ENCODE measurements around the gene EYA2.
"Not testable (repeated sequence)": the region's sequence is repeated elsewhere in the genome, so short reads cannot be mapped to it uniquely, and the experiment has no call there.

EYA2 gene, protein sequence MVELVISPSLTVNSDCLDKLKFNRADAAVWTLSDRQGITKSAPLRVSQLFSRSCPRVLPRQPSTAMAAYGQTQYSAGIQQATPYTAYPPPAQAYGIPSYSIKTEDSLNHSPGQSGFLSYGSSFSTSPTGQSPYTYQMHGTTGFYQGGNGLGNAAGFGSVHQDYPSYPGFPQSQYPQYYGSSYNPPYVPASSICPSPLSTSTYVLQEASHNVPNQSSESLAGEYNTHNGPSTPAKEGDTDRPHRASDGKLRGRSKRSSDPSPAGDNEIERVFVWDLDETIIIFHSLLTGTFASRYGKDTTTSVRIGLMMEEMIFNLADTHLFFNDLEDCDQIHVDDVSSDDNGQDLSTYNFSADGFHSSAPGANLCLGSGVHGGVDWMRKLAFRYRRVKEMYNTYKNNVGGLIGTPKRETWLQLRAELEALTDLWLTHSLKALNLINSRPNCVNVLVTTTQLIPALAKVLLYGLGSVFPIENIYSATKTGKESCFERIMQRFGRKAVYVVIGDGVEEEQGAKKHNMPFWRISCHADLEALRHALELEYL

DNA sequence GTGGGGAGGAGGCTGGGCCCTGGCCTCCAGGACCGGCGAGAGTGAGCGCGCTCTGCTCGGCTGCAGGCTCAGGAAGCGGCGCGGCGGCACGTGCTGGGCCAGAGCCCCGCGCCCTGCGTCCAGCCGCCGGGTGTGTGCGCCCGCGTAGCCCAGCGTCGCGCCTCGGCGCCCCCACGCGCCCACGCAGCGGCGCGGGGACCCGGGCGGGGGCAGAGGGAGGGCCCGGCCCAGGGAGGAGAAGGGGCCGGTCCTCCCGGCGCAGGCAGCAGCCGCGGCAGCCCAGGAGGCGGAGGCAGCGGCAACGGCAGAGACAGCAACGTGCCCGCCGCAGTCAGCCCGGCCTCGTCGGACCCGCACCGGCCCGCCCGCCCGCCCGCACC is at the start of gene EYA2:
EYA2 (plus strand) TSS at position 265 of the 380 bp plus-strand sequence. CDS start 95,168 bp downstream, outside the sequence.
- FAIRE-seq (peak; percentile 66), DNase-seq (ENCODE audit: low spot score) (peak; percentile 62)

DNA sequence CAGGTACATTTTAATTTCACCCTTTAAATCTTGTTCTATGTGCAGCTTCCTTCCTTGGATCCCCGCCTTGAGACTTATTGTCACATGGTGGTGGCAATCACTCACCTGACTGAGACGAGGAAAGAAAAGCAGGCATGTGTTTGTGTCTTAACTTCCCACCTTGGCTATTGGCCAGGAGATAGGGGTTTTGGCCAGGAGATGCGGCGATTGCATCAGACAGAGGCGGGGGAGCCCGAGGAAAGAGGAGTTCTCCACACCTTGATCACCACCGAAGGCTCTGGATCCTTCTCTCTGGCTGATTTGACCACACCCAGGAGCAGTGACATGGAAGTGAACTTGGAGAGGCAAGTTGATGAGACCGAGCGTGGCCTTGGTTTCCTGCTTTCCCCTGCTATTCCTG is 49.7 kb upstream of the EYA2 start:
- no peak for DNase-seq (ENCODE audit: low spot score)
- FAIRE-seq = no peak

DNA sequence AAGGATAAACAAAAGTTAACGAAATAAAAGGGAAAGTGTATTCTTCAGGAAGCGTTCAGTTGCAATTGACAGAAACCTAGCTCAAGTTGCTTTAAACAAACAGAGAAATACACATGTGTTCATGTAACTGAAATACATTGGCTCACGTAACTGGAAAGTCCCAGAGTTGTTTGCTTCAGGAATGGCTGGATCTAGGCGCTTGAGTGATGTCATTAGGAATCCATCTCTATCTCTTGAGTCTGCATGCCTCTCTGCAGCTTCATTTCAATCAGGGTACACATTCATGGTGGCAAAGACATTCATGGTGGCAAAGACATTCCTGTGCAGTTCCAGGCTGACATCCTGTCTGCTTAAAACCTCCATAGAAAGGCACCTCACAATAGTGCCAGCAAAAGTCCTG is 45.4 kb upstream of the EYA2 start:
- no peak for FAIRE-seq
- DNase-seq (ENCODE audit: low spot score) = no peak

DNA sequence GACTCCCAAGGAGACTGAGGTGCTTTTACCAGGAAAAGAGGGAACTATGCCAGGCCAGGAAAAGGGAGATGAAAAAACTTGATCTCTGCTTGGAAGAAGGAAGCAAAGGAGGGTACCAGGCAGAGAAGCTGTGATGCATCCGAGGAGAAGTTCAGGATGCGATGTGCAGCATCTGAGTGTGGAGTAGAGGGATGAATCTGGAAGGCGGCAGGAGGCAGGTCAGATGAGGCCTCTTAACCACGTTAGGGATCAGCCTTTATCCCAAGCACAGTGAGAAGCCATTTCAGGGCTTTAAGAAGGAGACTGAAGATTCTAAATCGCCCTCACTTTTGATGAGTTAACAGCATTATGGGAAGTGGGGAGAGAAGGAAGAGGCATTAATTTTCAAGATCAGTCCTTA is 44.9 kb upstream of the EYA2 start:
- DNase-seq (ENCODE audit: low spot score) (no peak), FAIRE-seq (no peak)

DNA sequence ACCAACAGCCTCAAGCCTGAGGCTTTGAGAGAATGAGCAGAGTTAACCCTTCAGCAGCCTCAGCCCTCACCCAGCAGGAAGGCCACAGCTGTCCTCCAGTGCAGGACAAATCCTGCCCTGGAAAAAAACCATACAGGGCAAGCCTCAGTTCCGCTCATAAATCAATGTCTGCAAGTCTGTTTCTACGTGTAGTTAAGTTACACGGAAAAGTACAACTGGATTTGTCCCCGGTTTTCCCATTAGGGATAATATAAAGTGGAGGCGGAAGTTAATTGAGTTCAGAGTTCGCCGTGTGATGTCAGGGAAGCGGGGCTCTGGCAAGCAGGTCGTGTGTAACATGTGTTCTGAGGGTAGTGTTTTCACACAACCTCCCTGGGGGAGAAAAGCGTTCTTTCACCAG is 44.2 kb upstream of the EYA2 start:
- DNase-seq (ENCODE audit: low spot score) (no peak), FAIRE-seq (no peak)

DNA sequence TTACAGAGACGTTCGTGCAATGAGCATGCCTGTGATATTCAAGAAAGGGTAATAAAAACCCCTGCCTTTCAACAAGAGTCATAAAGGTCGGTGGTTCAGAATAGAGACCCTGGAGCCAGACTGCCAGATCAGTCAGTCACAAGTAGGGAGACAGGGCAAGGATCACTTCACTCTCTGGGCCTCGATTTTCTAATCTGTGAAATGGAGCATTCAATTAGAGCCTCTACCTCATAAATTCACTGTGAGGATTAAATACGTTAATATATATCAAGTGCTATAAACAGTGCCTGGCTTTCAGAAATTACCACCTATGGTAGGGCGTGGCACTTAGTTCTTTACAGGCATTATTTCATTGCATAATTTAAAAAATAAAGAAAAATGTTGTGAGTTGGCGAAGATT is 43.7 kb upstream of the EYA2 start:
- FAIRE-seq = no peak

DNA sequence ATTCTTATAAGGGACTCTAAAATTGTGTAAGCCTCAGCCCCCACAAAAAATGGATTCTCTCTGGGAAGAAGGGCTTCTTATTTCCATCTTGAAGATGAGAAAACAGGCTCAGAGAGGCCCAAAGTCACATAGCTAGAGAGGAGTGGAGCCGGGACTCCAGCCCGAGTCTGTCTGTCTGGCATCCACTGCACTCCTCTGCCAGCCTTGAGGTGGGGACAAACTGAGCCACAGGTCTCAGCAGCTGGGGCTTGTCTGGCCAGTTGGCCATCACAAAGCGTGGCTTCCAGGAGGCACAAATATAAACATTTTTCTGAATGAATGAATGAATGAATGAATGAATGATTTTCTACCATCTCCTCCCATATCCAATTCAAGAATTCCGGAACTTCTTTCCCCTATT is 42.9 kb upstream of the EYA2 start:
- FAIRE-seq = no peak
- no peak for DNase-seq (ENCODE audit: low spot score)

More for the DNA sequence above, 43.7 kb upstream of the EYA2 start:
- DNase-seq (ENCODE audit: low spot score) = no peak

DNA sequence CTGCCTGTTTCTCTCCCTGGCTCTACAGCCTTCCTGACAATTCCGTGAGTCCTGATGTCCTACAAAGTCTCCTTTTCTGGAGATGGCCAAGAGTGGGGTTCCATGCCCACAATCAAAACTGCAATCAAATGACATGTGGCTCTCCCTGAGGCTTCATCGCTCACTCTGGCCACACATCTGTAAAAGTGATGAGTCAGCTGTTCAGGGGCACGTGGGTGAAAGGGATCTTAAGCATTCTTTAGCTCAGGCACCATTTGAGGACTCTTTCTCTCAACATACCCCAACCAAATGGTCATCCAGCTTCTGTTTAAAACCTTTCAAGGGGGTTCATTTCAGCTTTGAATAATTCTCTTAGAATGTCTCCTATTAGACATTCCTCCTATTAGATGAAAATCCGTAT is 42.3 kb upstream of the EYA2 start:
- DNase-seq (ENCODE audit: low spot score) = no peak
- FAIRE-seq = no peak

DNA sequence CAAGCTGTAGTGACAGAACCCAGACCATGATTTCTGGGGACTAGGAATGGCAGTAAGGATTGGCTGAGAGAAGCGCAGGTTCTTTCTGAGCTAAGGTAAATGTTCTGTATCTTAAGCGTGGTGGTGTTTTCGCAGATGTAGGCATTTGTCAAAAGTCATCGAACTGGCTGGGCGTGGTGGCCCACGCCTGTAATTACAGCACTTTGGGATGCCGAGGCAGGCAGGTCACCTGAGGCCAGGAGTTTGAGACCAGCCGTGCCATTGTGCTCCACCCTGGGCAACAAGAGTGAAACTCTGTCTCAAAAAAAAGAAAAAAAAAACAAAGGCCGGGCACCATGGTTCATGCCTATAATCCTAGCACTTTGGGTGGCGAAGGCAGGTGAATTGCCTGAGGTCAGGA is 40.7 kb upstream of the EYA2 start:
- DNase-seq (ENCODE audit: low spot score) = no peak

DNA sequence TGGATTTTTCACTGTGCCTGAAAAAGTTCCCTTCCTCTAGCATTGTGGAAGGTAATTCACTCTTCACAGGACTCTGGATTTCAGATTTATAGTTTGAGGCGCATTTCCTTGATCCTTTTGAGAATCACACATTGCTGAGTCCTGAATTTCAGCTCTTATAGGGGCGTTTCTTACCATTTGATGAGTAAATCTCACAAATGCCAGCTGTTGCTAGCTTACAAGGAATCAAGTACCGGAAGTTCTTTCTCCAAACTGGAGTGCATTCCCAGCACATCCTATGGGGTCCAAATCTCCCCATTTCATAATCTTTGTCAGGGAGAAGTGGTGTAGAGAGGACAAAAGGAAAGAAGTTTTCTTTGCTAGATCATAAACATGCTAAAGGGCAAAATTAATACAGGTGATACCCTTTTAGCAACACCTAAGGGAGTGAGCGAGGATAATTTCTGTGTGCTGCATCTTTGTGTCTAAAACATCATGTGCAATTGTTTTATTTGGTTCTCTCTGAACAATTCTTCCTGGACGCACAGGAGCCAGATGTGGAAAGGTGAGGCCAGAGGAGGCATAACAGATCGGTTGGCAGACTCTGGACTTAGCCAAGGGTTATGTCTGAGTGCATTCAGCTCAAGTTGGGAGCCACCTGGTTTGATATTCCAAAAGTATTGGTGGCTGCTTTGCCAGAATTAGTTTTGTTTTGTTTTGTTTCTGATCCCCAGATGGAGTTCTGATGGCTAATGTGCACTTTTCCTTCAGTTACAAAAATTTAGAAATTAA is 37.4 kb upstream of the EYA2 start:
- DNase-seq (ENCODE audit: low spot score) = no peak

More for the DNA sequence above, 40.7 kb upstream of the EYA2 start:
- no peak for FAIRE-seq

DNA sequence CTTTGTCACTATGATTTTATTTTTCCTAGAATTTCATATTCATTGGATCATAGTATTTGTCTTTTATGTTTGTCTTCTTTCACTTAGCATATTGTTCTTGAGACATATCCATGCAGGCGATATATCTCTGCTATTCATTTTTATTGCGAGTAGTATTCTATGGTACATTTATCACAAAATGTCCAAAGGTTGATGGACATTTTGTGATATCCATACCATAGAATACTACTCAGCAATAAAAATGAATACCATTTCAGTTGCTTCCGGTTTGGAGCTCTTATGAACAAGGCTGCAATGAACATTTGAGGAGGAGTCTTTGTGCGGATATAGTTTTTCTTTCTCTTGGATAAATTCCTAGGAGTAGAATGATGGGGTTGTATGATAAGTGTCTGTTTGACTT is 28.8 kb upstream of the EYA2 start:
- FAIRE-seq (no peak), DNase-seq (ENCODE audit: low spot score) (no peak)

More for the DNA sequence above, 37.4 kb upstream of the EYA2 start:
- FAIRE-seq = no peak

DNA sequence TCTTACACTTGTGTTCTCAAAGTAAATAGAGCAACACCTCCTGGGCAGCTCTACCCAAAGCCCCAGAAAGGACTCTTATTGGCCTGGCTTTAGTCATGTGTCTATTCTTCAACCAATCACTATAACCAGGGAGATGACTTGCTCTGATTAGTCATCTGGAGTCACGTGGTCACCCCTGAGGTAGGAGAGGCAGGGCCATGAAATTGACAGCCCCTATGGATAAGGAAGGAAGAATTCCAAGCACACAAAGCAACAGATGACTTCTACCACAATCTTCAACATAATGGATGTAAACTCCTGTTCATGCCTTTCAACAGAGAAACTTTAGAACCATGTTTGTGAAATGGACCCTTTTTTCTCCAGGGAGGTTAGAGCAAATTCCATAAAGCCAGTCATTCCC is 24.6 kb upstream of the EYA2 start:
- peak; percentile 29 for DNase-seq (ENCODE audit: low spot score)

DNA sequence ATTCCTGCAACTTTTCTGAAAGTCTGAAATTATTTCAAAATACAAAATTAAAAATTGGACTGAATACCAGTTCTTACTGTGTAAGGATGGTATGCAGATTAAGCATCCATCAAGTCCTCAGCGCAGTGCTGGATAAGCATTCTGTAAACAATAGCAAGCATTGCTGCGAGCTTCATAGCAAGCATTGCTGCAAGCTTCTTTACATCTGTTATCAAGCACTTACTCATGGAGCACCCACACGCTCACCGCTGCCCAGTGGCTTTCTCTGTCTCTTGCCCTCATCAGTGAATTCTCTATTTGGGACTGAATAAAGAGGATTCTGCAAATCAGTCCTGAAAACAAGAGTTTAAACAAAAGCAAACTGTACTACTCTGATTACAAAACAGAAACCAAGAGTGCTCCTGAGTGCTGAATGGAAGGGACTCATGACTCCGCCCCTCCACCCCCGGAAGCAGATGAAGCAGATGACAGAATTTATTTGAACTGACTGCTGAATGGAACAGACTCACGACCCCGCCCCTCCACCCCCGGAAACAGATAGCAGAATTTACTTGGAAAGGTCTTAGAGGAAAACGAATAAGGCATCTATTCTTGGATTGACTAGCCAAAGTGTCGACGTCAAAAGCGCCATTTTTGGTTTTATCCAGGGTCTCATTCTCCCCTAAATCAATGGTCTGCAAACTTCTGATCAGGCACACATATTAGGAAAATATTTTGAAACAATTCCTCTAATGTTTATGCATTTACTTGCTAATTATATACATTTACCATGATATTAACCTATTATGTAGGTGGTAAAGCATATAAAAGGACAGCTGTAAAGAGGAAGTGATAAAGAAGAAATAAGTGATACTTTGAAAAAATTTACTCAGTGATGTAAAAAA is 22.1 kb upstream of the EYA2 start:
- FAIRE-seq (no peak), DNase-seq (ENCODE audit: low spot score) (peak; percentile 27)

More for the DNA sequence above, 24.6 kb upstream of the EYA2 start:
- FAIRE-seq = no peak

DNA sequence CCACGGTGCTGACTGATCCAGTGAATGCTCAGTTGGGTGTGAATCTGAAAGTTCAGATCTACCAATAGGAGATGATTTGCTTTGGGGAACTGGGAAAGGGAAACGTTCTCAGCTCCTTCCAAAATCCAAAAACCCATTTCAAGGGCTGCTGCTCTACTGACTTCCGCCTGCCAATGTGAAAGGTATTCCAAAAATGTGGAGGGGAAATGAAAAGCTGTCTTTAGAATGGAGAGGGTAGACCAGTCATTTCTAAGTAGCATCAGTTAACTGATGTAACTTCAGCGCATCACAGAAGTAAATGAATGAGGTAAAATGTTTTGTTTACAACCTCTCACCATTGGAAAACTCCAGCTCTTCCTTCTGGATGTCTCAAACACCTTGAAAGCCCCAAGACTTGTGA is 19.6 kb upstream of the EYA2 start:
- peak; percentile 42 for FAIRE-seq
- DNase-seq (ENCODE audit: low spot score) = peak; percentile 31

DNA sequence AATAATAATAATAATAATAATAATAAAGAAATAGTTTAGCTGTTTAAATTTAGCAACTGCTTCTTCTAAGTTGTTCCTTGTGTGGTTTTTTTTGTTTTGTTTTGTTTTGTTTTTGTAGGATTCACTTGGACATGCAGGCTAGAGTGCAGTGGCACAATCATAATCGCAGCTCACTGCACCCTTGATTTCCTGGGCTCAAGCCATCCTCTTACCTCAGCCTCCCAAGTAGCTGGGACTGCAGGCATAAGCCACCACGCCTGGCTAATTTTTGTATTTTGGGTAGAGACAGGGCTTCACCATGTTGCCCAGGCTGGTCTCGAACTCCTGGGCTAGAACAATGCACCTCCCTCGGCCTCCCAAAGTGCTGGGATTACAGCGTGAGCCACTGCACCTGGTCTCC is 15.3 kb upstream of the EYA2 start:
- DNase-seq (ENCODE audit: low spot score) (no peak), FAIRE-seq (no peak)

DNA sequence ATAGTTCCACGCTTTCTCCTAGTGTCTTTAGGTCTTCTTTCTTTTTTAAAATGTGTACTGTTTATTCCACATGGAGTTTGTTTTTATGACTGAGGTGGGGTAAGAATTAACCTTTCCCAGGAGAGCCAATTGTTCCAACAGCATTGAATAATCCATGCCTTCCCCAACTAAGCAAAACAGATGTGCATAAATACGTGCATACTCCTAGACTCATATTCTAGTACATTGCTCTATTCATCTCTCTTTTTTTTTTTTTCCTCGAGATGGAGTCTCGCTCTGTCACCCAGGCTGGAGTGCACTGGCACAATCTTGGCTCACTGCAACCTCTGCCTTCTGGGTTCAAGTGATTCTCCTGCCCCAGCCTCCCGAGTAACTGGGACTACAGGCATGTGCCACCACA is 14.7 kb upstream of the EYA2 start:
- DNase-seq (ENCODE audit: low spot score) = not testable (repeated sequence)
- FAIRE-seq = peak; percentile 78

DNA sequence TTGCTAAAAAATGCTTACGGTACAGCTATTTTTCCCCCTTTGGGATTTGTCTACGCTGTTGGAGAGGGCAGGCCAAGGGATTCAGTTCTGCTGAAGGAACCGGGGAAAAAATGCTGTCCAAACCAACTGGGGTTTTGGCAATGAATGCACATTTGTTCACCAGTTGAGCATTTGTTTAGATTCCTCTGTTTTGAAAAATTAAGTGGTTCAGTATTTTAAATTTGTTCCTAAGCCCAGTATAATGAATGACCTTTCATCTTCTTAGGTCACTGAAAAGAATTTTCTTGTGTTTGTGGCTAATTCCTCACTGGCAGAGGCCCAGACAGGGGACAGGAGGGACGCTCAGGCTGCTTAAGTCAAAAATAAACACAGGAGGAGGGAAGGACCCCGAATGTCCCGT is 10.8 kb upstream of the EYA2 start:
- DNase-seq (ENCODE audit: low spot score) (no peak), FAIRE-seq (no peak)

DNA sequence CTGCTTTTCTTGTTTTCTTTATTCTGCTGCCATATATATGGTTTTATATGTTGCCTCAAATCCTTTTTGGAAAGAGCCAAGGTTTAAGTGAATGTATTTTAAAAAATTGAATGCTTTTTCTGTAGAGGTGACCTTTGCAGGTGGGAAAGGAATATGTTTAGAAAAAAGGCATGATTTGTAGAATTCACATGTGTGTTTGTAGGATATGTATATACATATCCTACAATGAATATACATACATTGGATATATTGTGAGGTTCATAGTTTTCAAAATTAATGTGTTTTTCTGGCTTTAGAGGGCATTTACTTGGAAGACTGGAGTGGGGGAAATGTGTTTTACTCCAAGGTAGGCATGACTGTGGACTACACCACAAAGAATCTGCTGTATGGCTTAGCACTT is 4.0 kb upstream of the EYA2 start:
- DNase-seq (ENCODE audit: low spot score) (no peak), FAIRE-seq (no peak)

DNA sequence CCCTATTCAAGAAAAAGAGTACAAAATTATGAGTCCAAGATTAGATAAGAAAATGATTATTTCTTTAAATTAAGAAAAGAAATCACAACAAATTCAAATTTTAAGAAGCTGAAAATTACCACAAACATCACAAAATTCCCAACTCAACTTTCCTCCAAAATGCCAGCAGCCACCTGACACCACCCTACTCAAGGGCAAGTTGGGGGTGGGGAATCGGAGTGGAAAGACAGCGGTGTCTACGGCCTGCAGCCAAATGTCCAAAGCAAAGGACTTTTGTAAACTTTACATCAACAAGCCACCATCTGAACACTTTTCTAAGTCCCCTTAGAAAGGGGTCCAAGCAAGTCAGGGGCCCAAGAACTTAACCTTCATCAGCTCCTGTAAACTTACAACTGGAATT is 1.6 kb upstream of the EYA2 start:
- DNase-seq (ENCODE audit: low spot score) (no peak), FAIRE-seq (no peak)

DNA sequence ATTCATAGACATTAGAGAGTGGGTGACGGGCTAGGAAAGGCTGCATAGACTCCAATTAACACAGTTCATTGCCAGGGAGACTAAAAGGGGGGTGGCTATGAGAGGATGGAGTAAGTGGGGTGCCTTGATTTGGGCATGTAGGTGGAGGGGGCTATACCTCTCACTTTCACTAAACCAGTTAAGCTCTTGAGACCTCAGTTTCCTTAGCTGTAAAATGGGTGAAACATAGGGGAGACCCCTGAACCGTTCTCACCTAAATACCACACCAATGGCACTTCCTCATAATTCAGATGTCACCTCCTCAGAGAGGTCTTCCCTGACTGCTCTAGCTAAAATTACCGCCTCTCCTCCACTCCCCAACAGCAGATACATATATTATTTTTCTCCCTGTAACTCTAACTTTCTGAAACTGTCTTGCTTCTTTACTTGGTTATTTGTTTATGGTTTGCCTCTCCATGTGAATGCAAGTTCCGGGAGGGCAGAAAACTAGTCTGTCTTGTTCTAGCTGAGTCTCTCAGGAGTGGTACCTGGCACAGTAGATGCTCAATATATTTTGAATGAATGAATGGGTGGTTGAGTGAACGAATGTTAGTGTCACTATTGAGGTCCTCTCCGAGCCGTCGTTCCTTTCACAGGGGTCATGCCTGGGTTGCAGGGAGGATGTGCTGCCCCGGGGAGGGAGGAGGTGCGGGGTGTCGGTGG is 615 bp upstream of the EYA2 start:
- FAIRE-seq = peak; percentile 13
- no peak for DNase-seq (ENCODE audit: low spot score)

Data from urothelium cell line (cell line).